HG02798 (cell line): Measurements from ENCODE around the gene SEL1L2.
A peak's percentile ranks its signal among the peaks of the same experiment; 100 is the strongest.

Experiments used
- ATAC-seq: cut with Tn5 transposase; IDR thresholded peaks from one replicate; pipeline ENCODE4 v1.9.1; 2021; ENCODE audit warnings: mild to moderate bottlenecking; ENCODE audit not compliant: unreplicated experiment, poor library complexity

The SEL1L2 gene

DNA sequence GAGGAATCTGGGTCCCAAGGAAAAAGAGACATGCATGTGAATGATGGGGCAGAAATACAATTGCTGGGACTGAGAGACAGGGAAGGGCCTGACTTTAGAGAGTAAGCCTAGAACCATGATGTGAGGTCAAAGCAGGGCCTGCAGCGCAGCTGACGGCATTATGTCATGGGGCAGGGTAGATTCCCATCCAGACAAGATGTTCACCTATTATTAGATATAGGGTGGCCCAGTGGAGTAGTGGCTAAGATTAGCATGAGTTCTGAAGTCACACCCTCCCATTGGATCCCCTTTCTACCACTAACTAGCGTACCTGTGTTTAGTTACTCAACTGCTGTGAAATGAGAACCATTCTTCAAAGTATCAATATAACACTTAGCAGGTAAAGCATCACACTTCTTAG lies 166.0 kb downstream of the SEL1L2 start:
- ATAC-seq: no peak

DNA sequence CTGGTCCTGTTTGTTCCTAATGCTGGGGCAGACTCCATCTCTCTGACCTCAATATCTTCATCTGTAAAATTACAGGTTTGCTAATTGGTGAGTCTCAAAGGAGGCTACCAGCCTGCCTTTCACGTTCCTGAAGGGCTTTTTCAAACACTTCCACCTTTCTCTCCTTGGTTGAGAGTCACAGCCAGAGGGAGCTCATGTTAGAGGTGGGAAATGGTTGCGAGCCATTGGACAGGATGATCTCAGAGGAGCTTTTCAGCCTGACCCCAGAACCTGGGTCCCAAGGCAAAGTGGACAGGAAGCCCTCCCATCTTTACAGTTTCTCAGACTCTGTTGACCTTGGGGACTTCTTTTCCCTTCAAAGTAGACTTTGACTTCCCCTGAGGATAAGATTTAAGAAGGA lies 168.0 kb downstream of the SEL1L2 start:
- ATAC-seq: no peak

DNA sequence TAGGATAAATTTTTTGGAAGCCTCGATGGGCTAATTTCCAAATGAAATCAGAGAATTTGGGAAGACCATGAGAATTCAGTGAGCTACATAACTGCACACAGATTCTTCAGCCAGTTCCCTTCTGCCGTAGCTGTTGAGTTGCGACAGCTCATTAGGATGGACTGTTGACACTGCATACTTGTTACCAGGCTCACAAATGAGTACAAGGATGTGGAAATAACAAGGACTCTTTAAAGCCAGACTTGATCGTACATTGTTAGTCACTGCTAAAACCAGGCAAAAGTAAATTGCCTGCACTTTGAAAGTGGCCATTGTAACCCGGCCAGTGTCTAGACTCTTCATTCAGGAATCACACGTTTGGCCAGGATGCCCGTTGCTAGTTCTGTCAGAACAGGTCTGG lies 168.5 kb downstream of the SEL1L2 start:
- no peak for ATAC-seq

DNA sequence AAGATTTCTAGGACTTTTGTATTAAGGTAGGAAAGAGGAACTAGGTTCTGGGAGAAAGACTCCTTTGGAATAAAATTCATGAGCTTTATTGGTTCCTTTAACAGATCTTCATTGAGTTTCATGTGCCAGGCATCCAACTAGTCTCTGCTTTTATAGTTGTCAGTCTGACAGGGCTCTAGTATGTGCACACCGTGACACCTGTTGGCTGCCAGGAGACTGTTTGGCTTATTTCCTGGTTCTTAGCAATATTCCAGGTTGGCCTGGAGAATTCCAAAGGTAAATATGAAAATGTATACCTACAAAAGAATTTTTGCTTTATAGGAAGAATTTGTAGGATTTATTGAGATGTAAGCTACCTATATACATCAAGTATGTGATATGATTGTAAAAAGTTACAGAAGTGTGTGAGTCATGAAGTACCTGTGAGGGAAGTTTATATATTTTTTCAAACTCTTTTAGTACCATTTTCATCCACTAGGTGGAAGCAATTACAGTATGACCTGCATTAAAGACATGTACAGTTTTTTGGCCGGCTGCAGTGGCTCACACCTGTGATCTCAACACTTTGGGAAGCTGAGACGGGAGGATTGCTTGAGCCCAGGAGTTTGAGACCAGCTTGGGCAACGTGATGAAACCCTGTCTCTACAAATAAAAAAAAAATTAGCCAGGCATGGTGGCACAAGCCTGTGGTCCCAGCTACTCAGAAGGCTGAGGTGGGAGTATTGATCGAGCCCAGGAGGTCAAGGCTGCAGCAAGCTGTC lies 170.3 kb downstream of the SEL1L2 start:
- ATAC-seq: peak; percentile 84

DNA sequence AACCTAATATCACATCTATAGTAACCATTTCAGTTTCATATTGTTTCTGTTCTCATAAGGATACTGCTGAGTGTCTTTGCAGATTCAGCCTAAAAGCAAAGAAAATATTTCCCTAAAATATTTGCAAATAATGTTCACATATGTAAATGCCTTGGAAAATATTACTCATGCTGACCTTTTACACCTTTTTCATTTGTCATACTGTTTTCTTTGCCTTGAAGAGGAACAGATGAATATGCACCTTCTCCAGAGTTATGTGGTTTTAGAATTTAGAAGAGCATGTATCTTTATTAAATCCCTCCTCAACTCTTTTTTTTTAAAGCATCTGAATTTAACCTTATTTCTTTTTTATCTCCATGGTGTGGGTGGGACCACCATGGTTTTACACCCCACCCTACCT lies 173.1 kb downstream of the SEL1L2 start:
- no peak for ATAC-seq

DNA sequence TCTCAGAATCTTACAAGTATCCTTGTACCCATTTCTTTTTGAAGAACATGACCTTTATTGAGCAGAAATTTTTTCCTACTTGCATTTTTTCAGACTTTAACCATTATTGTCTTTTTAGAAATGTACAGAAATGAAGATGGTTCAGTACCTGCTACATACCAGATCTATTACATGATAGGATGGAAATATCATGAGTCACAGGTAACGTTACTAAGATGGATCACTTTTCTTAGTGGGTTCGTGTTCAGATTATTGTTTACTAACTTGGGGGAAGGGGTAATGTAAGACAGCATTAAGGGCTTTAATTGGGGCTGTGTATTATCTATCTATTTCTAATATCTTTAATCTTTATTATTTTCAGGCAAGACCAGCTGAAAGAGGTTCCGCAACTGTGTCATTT lies 173.7 kb downstream of the SEL1L2 start:
- no peak for ATAC-seq

GRCh38 chr20:13814672-13815071 lies 175.7 kb downstream of the SEL1L2 start:
- no peak for ATAC-seq

DNA sequence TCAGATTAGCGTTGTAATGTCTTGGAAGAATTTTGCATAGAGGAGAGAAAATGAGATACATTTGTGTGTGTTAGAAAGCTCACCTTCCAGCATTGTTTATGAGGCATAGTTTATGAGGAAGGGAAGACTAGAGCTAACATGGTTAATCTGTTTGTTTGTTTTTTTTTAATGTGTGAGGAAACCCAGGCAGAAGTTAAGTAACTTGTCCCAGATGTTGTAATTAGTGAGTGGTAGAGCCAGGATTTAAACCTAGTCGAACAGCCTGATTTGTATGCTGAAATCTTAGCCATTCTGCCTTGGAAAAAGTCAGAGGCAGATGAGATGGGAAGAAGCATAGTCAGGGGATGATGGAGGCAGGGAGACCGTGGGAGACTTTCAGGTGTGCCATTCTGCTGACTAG lies 176.5 kb downstream of the SEL1L2 start:
- ATAC-seq: no peak

DNA sequence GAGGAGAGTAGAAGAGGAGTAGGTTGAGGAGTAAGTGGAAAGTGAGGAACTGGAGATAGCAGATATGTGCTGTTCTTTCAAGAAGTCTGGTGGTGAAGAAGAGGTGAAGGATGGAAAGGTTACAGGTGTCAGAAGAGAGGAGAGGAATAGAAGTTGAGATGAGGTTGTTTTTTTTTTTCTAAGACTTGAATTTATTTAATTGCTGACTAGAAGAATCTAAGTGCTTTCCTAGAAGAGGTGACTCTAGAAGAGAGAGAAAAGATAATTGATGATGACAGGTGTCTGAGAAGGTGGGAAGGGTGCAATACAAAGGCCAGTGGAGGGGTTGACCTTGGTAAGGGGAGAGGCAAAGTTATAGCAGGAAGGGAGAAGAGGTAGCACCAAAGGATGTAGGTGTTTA lies 180.0 kb downstream of the SEL1L2 start:
- no peak for ATAC-seq

DNA sequence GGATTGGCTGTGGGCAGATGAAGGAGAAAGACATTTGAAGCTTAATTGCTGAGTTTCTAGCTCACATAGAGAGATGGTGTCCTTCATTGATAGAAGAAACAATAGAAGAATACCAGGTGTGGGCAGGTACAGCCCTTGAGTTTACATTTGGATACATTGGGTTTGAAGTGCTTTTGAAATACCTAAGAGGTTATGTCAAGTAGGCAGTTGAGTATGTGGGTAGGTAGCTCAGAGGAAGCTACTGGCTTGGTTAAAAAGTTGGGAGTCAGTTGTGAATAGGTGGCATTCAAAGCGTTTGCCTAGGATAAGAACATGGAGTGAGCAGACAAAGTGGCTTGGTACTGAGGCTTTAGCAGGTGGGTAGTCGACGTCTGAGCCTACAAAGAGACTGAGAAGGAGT lies 180.6 kb downstream of the SEL1L2 start:
- ATAC-seq: no peak

DNA sequence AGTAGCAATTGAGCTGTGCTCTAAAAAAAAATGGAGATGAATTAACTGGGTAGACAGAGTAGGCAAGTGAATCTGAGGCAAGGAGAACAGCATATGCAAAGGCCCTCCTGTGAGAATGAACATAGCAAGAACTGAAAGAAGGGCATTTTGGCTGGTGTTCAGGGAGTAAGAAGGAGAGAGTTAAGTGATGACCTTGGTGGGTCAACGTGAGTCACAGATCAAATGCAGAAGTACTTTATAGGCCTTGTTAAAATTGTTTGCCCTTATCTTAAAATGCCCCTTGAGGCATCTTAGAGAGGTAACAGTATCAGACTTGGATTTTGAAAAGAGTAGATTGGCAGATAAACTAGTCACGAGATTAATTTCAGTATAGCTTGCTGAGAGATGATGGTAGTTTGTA lies 181.0 kb downstream of the SEL1L2 start:
- ATAC-seq: no peak

DNA sequence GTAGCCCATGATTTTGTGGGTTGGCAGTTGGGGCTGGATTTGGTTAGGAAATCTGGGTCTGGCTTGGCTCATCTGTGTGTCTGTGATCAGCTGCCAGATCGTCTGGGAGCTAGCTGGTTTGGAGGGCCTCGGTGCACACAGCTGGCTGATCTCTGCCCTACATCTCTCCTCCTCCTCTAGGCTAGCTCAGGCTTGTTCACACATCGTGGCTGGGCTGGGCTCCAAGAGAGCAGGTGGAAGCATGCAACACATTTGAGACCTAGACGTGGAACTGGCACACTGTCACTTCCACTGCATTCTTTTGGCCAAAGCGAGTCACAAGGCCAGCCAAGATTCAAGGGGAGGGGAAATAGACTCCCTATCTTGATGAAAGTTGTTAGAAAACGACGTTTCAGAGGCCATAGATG lies 189.7 kb downstream of the SEL1L2 start:
- no peak for ATAC-seq

- ATAC-seq: no peak
These were observed 190.4 kb downstream of the SEL1L2 start for GRCh38 chr20:13799974-13800373.
